ENCODE results near the gene ZNF789. TPM values are rescaled to one million over a fixed set of nuclear protein-coding genes. Genes with fewer than 3 reads are reported as not detected.

ZNF789 gene
- total and polyA plus RNA-seq, 10 of the 15 experiments (the other 5 are each of a cell fraction or from before 2014, with no cell fraction given): 5.6 to 44.6 (median 21.3) TPM

GRCh38 chr7:99499721-99500636 lies 27.3 kb downstream of the ZNF789 start, which contains the start of gene ZNF394:
TSS of gene ZNF394 (minus strand) at chr7:99500281. CDS start at chr7:99500093, 188 bp downstream.
- ChIA-PET RAD21 (ENCODE audit: unreplicated experiment) (interaction anchor here (0.6 to 1.4 kb wide), 3 partner anchors 34 to 98 kb away, joined by 3 to 5 read pairs (median 3); partner anchors contain the start of genes ATP5MF, BUD31 and PDAP1), POLR2A (interaction anchor here (0.5 to 2.3 kb wide), 7 partner anchors 12 to 91 kb away, joined by 3 to 15 read pairs (median 3); partner anchors contain the start of genes BUD31 and ZNF655), CTCF (interaction anchor here (0.6 to 1.5 kb wide), 4 partner anchors 16 to 91 kb away, joined by 3 to 4 read pairs (median 3); partner anchors contain the start of genes BUD31, PDAP1 and ZNF655), SMC1A (ENCODE audit: uncharacterized antibody, unreplicated experiment) (interaction anchor here (1.4 kb wide), 1 partner anchor 10 kb away, joined by 3 read pairs; no protein-coding TSS in a partner anchor)
- no peak for FAIRE-seq
- Histone ChIP-seq H3K4me2 (ENCODE audit: control insufficient read depth, insufficient read depth) (peak within 1 kb of the TSS; percentile 68), H3K4me1 (ENCODE audit: control insufficient read depth, insufficient read depth, low read length) (no peaks in the 10 kb centered on the region), H3K9me3 (replicated peaks; ENCODE audit: control insufficient read depth, insufficient read depth, low read length) (peaks cover 6% of the 10 kb centered on the region; the same call in 2 of the 3 replicates), H4K20me1 (ENCODE audit: control insufficient read depth, insufficient read depth) (no peaks in the 10 kb centered on the region), H3K27me3 (replicated peaks in 1 of 2; ENCODE audit: control insufficient read depth in 2 of 2, insufficient read depth in 2 of 2, low read length in 1 of 2) (no peaks in the 10 kb centered on the region), H3K36me3 (ENCODE audit: control insufficient read depth in 2 of 2, insufficient read depth in 2 of 2, low read length in 1 of 2) (peaks cover 0 to 10% of the 10 kb centered on the region in 2 experiments; a peak in 1 of 4 replicates), H3K9ac (ENCODE audit: control insufficient read depth, insufficient read depth, low read length) (peak within 1 kb of the TSS; percentile 94), H3K27ac (ENCODE audit: control insufficient read depth, insufficient read depth) (peak within 1 kb of the TSS; percentile 92), H3K79me2 (ENCODE audit: control insufficient read depth, insufficient read depth, low read length) (peaks cover 44% of the 10 kb centered on the region), H3K4me3 (peak within 1 kb of the TSS; percentile 95), H2AFZ (ENCODE audit: control insufficient read depth, low read depth, low read length) (peak within 1 kb of the TSS; percentile 88)
- TSS peak; percentile 92 for BruUV-seq (replicated peaks)
- ATAC-seq: peak; percentile 66
- intact Hi-C loops (cut with micrococcal nuclease; ENCODE audit: unreplicated experiment) (loop anchor here (2.0 kb wide), 2 partner anchors 27 to 59 kb away; partner anchors contain the start of genes ZNF655 and ZNF789), in situ Hi-C loops (cut with MboI) (no loop called here)
- peak; percentile 62 for DNase-seq (ENCODE audit: low read depth, low spot score)
- WGBS (ENCODE audit: insufficient coverage, insufficient replicate concordance, low lambda C conversion rate, missing lambda C conversion rate): under 1% methylated on average over 67 of the region's 68 CpGs
- TF ChIP-seq E4F1 (IDR thresholded peaks at IDR 0.05; ENCODE audit: borderline replicate concordance, partially characterized antibody) (no peak), MEF2A (IDR thresholded peaks at IDR 0.05; ENCODE audit: insufficient read depth, low read depth, low read length) (peak; percentile 29; the same call in 1 of the 2 replicates), IKZF1 (conservative IDR thresholded peaks at IDR 0.05) (peak; percentile 80; the same call in 1 of the 2 replicates), NRF1 (conservative IDR thresholded peaks at IDR 0.05; ENCODE audit: low read depth, low read length) (no peak), ZSCAN29 (IDR thresholded peaks at IDR 0.05) (no peak), PBX3 (IDR thresholded peaks at IDR 0.05; ENCODE audit: insufficient replicate concordance, low read depth, low read length) (no peak), POLR2AphosphoS2 (IDR thresholded peaks at IDR 0.05; ENCODE audit: low read depth, low read length) (peak; percentile 83), CBX5 (IDR thresholded peaks at IDR 0.05; ENCODE audit: low read depth) (0 out of 2 replicates have a peak, but pooled peaks have one; percentile 79), MTA2 (IDR thresholded peaks at IDR 0.05; ENCODE audit: low read depth) (peak; percentile 33; the same call in 1 of the 2 replicates), NKRF (conservative IDR thresholded peaks at IDR 0.05) (peak; percentile 63), ZBED1 (IDR thresholded peaks at IDR 0.05; ENCODE audit: borderline replicate concordance) (no peak), CREM (IDR thresholded peaks at IDR 0.05; ENCODE audit: low read depth) (peak; percentile 99)
